MM.1S (cell line): ENCODE measurements around the gene PRKG1.

Experiments used
- EZH2 ChIP-seq: fragments of 300-600 bp; sonication (generic); optimal IDR thresholded peaks from 2 replicates; pipeline ENCODE3; 2017; ENCODE audit warnings: low read depth, mild to moderate bottlenecking, antibody characterized with exemption, low read length, mixed read lengths
- TF ChIP-seq, protein P1 (sequence below): fragments of 300-600 bp; sonication (generic); IDR thresholded peaks from 2 replicates; pipeline ENCODE4 v1.5.1; 2016; ENCODE audit warnings: antibody characterized with exemption, low read length, mixed read lengths

DNA sequence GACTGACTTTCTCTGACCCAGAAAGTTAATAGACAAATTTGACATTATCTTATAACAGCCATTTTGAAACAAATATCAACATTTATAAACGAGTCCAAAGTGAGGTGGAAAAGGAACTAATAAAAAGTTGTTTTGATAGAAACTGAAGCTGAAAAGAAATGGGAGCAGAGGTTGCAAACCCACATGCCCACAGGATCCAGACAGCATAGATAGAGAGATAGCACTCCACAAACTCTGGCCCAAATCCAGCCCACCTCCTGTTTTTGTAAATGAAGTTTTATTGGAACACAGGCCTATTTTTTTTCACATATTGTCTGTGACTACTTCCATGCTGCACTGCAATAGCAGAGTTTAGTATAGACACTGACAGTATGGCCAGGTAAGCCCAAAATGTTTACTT, 171.9 kb downstream of the PRKG1 start:
- TF ChIP-seq, protein P1, sequence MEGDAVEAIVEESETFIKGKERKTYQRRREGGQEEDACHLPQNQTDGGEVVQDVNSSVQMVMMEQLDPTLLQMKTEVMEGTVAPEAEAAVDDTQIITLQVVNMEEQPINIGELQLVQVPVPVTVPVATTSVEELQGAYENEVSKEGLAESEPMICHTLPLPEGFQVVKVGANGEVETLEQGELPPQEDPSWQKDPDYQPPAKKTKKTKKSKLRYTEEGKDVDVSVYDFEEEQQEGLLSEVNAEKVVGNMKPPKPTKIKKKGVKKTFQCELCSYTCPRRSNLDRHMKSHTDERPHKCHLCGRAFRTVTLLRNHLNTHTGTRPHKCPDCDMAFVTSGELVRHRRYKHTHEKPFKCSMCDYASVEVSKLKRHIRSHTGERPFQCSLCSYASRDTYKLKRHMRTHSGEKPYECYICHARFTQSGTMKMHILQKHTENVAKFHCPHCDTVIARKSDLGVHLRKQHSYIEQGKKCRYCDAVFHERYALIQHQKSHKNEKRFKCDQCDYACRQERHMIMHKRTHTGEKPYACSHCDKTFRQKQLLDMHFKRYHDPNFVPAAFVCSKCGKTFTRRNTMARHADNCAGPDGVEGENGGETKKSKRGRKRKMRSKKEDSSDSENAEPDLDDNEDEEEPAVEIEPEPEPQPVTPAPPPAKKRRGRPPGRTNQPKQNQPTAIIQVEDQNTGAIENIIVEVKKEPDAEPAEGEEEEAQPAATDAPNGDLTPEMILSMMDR, result no peak
- TF ChIP-seq EZH2, result no peak
